GM19455 (cell line): ENCODE measurements around the gene PNMA8C.

Experiments
- ATAC-seq: cut with Tn5 transposase; IDR thresholded peaks from one replicate; pipeline ENCODE4 v1.9.1; 2021; ENCODE audit not compliant: unreplicated experiment

The PNMA8C gene

GRCh38 chr19:46428239-46429135 lies at the start of gene PNMA8C:
Gene PNMA8C, minus strand, starts transcription at chr19:46428936. Its CDS starts 577 bp downstream, at chr19:46428359.
- no peak for ATAC-seq

GRCh38 chr19:46475986-46476385 lies 47.2 kb upstream of the PNMA8C start:
- no peak for ATAC-seq

GRCh38 chr19:46474211-46474610 lies 45.5 kb upstream of the PNMA8C start:
- no peak for ATAC-seq

GRCh38 chr19:46472592-46472991 lies 43.9 kb upstream of the PNMA8C start:
- ATAC-seq, result no peak

- no peak for ATAC-seq
Measured at GRCh38 chr19:46471811-46472543, 43.2 kb upstream of the PNMA8C start.

GRCh38 chr19:46471116-46471733 lies 42.5 kb upstream of the PNMA8C start, which contains the start of gene PNMA8A:
Gene PNMA8A, minus strand, starts transcription at chr19:46471563. Its CDS starts 528 bp downstream, at chr19:46471035.
- no peak for ATAC-seq

GRCh38 chr19:46470376-46470775 lies 41.6 kb upstream of the PNMA8C start:
- no peak for ATAC-seq

- no peak for ATAC-seq
Measured at GRCh38 chr19:46469541-46470185, 40.9 kb upstream of the PNMA8C start.

GRCh38 chr19:46466536-46467196 lies 37.9 kb upstream of the PNMA8C start:
- no peak for ATAC-seq

GRCh38 chr19:46463516-46463915 lies 34.8 kb upstream of the PNMA8C start:
- no peak for ATAC-seq

GRCh38 chr19:46461537-46461936 lies 32.8 kb upstream of the PNMA8C start:
- no peak for ATAC-seq

GRCh38 chr19:46460981-46461380 lies 32.2 kb upstream of the PNMA8C start:
- ATAC-seq, result no peak

GRCh38 chr19:46460055-46460454 lies 31.3 kb upstream of the PNMA8C start:
- no peak for ATAC-seq

GRCh38 chr19:46456930-46457329 lies 28.2 kb upstream of the PNMA8C start:
- no peak for ATAC-seq

GRCh38 chr19:46454244-46454643 lies 25.5 kb upstream of the PNMA8C start:
- no peak for ATAC-seq

- ATAC-seq, result no peak
Measured at GRCh38 chr19:46453661-46454060, 24.9 kb upstream of the PNMA8C start.

GRCh38 chr19:46452186-46452585 lies 23.4 kb upstream of the PNMA8C start:
- ATAC-seq, result no peak

GRCh38 chr19:46451352-46451751 lies 22.6 kb upstream of the PNMA8C start:
- ATAC-seq, result no peak

- ATAC-seq, result no peak
Measured at GRCh38 chr19:46450737-46451136, 22.0 kb upstream of the PNMA8C start.

- no peak for ATAC-seq
Measured at GRCh38 chr19:46449228-46449627, 20.5 kb upstream of the PNMA8C start.
